Endothelial cell of umbilical vein (primary cell): ENCODE data around the gene TERF2IP. TPM values are rescaled to one million over a fixed set of nuclear protein-coding genes. Genes with fewer than 3 reads are reported as not detected.

Experiments
- BruUV-seq: library from RNA; stranded (reverse); fragments of 400-500 nt; replicated peaks from 2 replicates; lab custom pipeline; 2021; lab: Mats Ljungman, UMichigan
- CTCF ChIA-PET: fragments of 300-600, 350-600 bp; sonication (Branson Sonifier 250); formaldehyde crosslinking; loops from one replicate; lab custom pipeline; 2021; ENCODE audit warnings: antibody characterized with exemption, inconsistent platforms; lab: Charles Lee
- POLR2A ChIA-PET: fragments of 300-600, 350-600 bp; sonication (Branson Sonifier 250); formaldehyde crosslinking; loops from one replicate; lab custom pipeline; 2021; ENCODE audit warnings: antibody characterized with exemption, inconsistent platforms; lab: Charles Lee
- DNase-seq: peaks from one replicate; pipeline ENCODE4 v3.0.0-alpha.2; 2011; ENCODE audit warnings: low read depth, low spot score
- FAIRE-seq: peaks from 2 replicates; lab custom pipeline; 2011; peaks lifted over from hg19 to GRCh38; lab: Jason Lieb, UNC
- H2AFZ ChIP-seq: 2 replicates; pipeline ENCODE4 v1.6.0; 2012; ENCODE audit warnings: low read depth, low read length, control low read depth, inconsistent platforms
- H3K27ac ChIP-seq: 2 replicates; pipeline ENCODE4 v1.5.1; 2011; ENCODE audit warnings: low read depth, mild to moderate bottlenecking, control low read depth, low read length, moderate library complexity; ENCODE audit not compliant: insufficient read depth
- H3K27me3 ChIP-seq, 2 experiments: 2 replicates each; pipeline versions ENCODE4 v1.6.0 to v1.6.1; 2011; ENCODE audit warnings: low read length in 2 of 2, mixed read lengths in 1 of 2; ENCODE audit not compliant: control insufficient read depth in 2 of 2, insufficient read depth in 2 of 2
- H3K36me3 ChIP-seq, 2 experiments: 2 replicates in 1 of 2; 3 replicates in 1 of 2; pipeline ENCODE4 v1.5.1; 2011; ENCODE audit warnings: low read length in 2 of 2, mild to moderate bottlenecking in 1 of 2, moderate library complexity in 1 of 2; ENCODE audit not compliant: control insufficient read depth in 2 of 2, insufficient read depth in 2 of 2; ENCODE audit errors: extremely low read depth in 1 of 2
- H3K4me1 ChIP-seq: 3 replicates; pipeline ENCODE4 v1.5.1; 2011; ENCODE audit warnings: mild to moderate bottlenecking, low read length; ENCODE audit not compliant: control insufficient read depth, insufficient read depth; ENCODE audit errors: extremely low read depth
- H3K4me2 ChIP-seq: 2 replicates; pipeline ENCODE4 v1.6.1; 2011; ENCODE audit warnings: low read length, control low read depth, mixed read lengths; ENCODE audit not compliant: insufficient read depth
- H3K4me3 ChIP-seq, 3 experiments: fragments of 200-600 bp in 1 of 3; sonication (generic), shearing (Covaris generic) in 1 of 3; replicated peaks in 1 of 3; 2 replicates each; pipeline ENCODE4 v1.5.1; 2011 to 2016; ENCODE audit warnings: control low read depth in 3 of 3, low read length in 3 of 3, mild to moderate bottlenecking in 2 of 3, inconsistent platforms in 1 of 3, low read depth in 1 of 3, moderate library complexity in 1 of 3; ENCODE audit not compliant: insufficient read depth in 1 of 3
- H3K79me2 ChIP-seq: 2 replicates; pipeline ENCODE4 v1.6.0; 2012; ENCODE audit warnings: low read length, inconsistent platforms; ENCODE audit not compliant: control insufficient read depth, insufficient read depth
- H3K9ac ChIP-seq: replicated peaks from 2 replicates; pipeline ENCODE3; 2011; ENCODE audit warnings: low read length, control low read depth; ENCODE audit not compliant: insufficient read depth; ENCODE audit errors: extremely low read depth
- H3K9me1 ChIP-seq: replicated peaks from 3 replicates; pipeline ENCODE4 v1.6.0; 2011; ENCODE audit warnings: mild to moderate bottlenecking, low read length; ENCODE audit not compliant: control insufficient read depth, insufficient read depth; ENCODE audit errors: extremely low read depth
- H3K9me3 ChIP-seq: replicated peaks from 2 replicates; pipeline ENCODE4 v1.5.1; 2012; ENCODE audit warnings: low read length, inconsistent platforms; ENCODE audit not compliant: control insufficient read depth, insufficient read depth
- H4K20me1 ChIP-seq: replicated peaks from 2 replicates; pipeline ENCODE3; 2011; ENCODE audit warnings: mild to moderate bottlenecking, low read length; ENCODE audit not compliant: control insufficient read depth, insufficient read depth; ENCODE audit errors: extremely low read depth
- EZH2 ChIP-seq: IDR thresholded peaks from 2 replicates; pipeline ENCODE4 v1.6.1; 2012; ENCODE audit warnings: borderline replicate concordance, low read depth, mild to moderate bottlenecking, moderate library complexity, low read length, inconsistent platforms; ENCODE audit not compliant: severe bottlenecking
- FOS ChIP-seq: IDR thresholded peaks from 2 replicates; pipeline ENCODE4 v1.6.1; 2011; ENCODE audit warnings: mild to moderate bottlenecking, low read length, moderate library complexity, borderline replicate concordance; ENCODE audit not compliant: insufficient read depth
- GATA2 ChIP-seq: IDR thresholded peaks from 2 replicates; pipeline ENCODE4 v1.7.0; 2011; ENCODE audit warnings: low read depth, mild to moderate bottlenecking, moderate library complexity, mixed read lengths, low read length; ENCODE audit not compliant: insufficient read length, insufficient read depth
- JUN ChIP-seq: IDR thresholded peaks from 2 replicates; pipeline ENCODE4 v1.6.1; 2011; ENCODE audit warnings: borderline replicate concordance, low read depth; ENCODE audit not compliant: insufficient read length, insufficient read depth
- MAX ChIP-seq: IDR thresholded peaks from 2 replicates; pipeline ENCODE4 v1.6.1; 2011; ENCODE audit not compliant: insufficient read depth, insufficient read length
- MYC ChIP-seq: IDR thresholded peaks from one replicate; pipeline ENCODE4 v1.6.1; 2011; ENCODE audit warnings: mild to moderate bottlenecking, low read depth, low read length
- POLR2A ChIP-seq: IDR thresholded peaks from 2 replicates; pipeline ENCODE4 v1.6.1; 2012; ENCODE audit warnings: low read depth, mild to moderate bottlenecking, control low read depth, low read length
- POLR2AphosphoS5 ChIP-seq: IDR thresholded peaks from 2 replicates; pipeline ENCODE4 v1.6.1; 2012; ENCODE audit warnings: low read depth, mild to moderate bottlenecking, control low read depth, low read length, moderate library complexity; ENCODE audit not compliant: insufficient read depth
- dilution Hi-C: fragments of 300-500 bp; cut with MboI; formaldehyde crosslinking; loops from one replicate; pipeline ENCODE4 v1.15.0; 2019; ENCODE audit warnings: low sequenced_read_pairs; ENCODE audit not compliant: extremely low pct_ligation_motif_present
- intact Hi-C: fragments of 100-400 bp; cut with micrococcal nuclease; formaldehyde crosslinking; loops from one replicate; pipeline ENCODE4 v1.10.0; 2022
- polyA plus RNA-seq, 4 experiments: library from polyadenylated mRNA; depleted of rRNA in 3 of 4; stranded (reverse) in 3 of 4; unstranded in 1 of 4; fragments of >200 nt; gene quantifications; 2 replicates each; pipeline versions ENCODE4 v1.2.1 to v1.2.3, GENCODE V29; 2011 to 2012; ENCODE audit warnings: missing spikeins in 1 of 4
- total RNA-seq: library from RNA; stranded (reverse); gene quantifications from 2 replicates; pipeline ENCODE4 v1.2.3, GENCODE V29; 2021
- TF ChIP-seq, protein P1 (sequence below), 2 donors: IDR thresholded peaks; 1 replicate in 1 of 2; 2 replicates in 1 of 2; pipeline ENCODE4 v1.5.1; 2011; ENCODE audit warnings: low read length in 2 of 2, mild to moderate bottlenecking in 2 of 2, moderate library complexity in 2 of 2, control low read depth in 1 of 2, inconsistent platforms in 1 of 2, low read depth in 1 of 2; ENCODE audit not compliant: insufficient read depth in 1 of 2; ENCODE audit errors: extremely low read depth in 1 of 2

The TERF2IP gene
- total and polyA plus RNA-seq, 2 donors (not counting 3 experiments of a cell fraction or from before 2014, with no cell fraction given) = 19.0 to 41.5 TPM

DNA sequence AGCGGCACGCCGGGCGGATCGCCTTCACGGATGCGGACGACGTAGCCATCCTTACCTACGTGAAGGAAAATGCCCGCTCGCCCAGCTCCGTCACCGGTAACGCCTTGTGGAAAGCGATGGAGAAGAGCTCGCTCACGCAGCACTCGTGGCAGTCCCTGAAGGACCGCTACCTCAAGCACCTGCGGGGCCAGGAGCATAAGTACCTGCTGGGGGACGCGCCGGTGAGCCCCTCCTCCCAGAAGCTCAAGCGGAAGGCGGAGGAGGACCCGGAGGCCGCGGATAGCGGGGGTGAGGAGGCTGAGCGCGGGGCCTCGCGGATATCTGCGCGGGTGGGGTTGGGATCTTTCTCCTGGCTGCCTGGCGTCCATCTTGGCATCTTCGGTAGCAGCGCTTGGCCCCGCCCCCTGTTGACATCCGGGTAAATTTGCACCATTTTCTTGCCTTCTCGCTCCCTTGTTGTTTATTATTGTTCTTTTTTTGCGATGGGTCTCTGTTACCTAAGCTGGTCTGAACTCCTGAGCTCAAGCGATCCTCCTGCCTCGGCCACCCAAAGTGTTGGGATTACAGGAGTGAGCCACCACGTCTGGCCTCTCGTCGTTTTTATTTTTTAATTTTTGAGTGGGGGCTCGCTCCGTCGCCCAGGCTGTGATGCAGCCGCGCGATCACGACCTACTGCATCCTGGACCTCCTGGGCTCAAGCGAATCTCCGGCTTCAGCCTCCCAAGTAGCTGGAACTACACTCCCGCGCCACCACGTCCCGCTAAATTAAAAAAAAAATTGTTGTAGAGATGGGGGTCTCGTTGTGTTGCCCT, 898 bp downstream of the TERF2IP start:
- H3K36me3 ChIP-seq = peaks cover 0 to 3% of the 10 kb centered on the region in 2 experiments
- intact Hi-C loops (loop anchor here (1.0 to 5.0 kb wide), 4 partner anchors 131 to 1542 kb away; partner anchors contain the start of gene TMEM170A), dilution Hi-C loops (no loop called here)
- H3K27me3 ChIP-seq = no peaks in the 10 kb centered on the region
- peak overlapping the region; percentile 67 for H3K27ac ChIP-seq
- H3K9me1 ChIP-seq = no peaks in the 10 kb centered on the region
- H3K4me2 ChIP-seq = peak overlapping the region; percentile 99
- H3K79me2 ChIP-seq = peaks cover 92% of the 10 kb centered on the region
- no peaks in the 10 kb centered on the region for H3K9me3 ChIP-seq
- DNase-seq = peak; percentile 83
- BruUV-seq = TSS peak; percentile 29
- POLR2A ChIA-PET = interaction anchor here (1.3 to 1.5 kb wide), 3 partner anchors 26 to 185 kb away, joined by 4 to 12 read pairs (median 10); partner anchors contain the start of gene ADAT1
- H4K20me1 ChIP-seq = peaks cover 6% of the 10 kb centered on the region
- CTCF ChIA-PET = interaction anchor here (1.0 to 3.5 kb wide), 3 partner anchors 26 to 115 kb away, joined by 4 to 14 read pairs (median 8); partner anchors contain the start of gene ADAT1
- peak; percentile 89 for FAIRE-seq
- peak; percentile 54 for TF ChIP-seq POLR2A
- peak; percentile 35 for TF ChIP-seq POLR2AphosphoS5
- TF ChIP-seq GATA2 = no peak
- peak overlapping the region; percentile 94 for H3K9ac ChIP-seq
- H3K4me3 ChIP-seq = peak overlapping the region; percentile 95 to 98 (median 98)
- H2AFZ ChIP-seq = peak overlapping the region; percentile 66
- peaks cover 32% of the 10 kb centered on the region for H3K4me1 ChIP-seq

DNA sequence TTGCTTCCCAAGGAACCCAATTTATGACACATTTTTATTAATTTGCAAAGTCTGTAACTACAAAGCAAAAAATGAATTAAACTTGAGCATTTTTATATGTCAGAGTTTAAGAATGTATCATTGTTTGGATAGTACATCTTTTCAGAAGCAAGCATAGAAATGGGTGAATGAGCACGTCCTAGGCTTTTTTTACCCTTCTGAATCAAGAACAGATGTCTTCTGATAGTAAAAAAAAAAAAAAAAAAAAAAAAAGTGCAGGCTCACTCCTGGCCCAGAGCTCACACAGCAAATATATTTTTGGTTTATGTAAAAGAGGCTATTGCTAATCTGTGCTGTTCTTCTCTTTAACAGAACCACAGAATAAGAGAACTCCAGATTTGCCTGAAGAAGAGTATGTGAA, 6.3 kb downstream of the TERF2IP start:
- POLR2A ChIA-PET = no interaction called here
- Histone ChIP-seq H3K4me3 (no peak overlapping the region), H2AFZ (no peak overlapping the region), H4K20me1 (peaks cover 6% of the 10 kb centered on the region), H3K27ac (no peak overlapping the region), H3K9me3 (no peaks in the 10 kb centered on the region), H3K27me3 (no peaks in the 10 kb centered on the region), H3K9ac (no peak overlapping the region), H3K9me1 (no peaks in the 10 kb centered on the region), H3K79me2 (peaks cover 52% of the 10 kb centered on the region), H3K36me3 (peaks cover 17% of the 10 kb centered on the region in 2 experiments), H3K4me2 (no peak overlapping the region), H3K4me1 (peaks cover 20% of the 10 kb centered on the region)
- DNase-seq = no peak
- TF ChIP-seq GATA2 (no peak), POLR2A (no peak), JUN (no peak), MYC (no peak), POLR2AphosphoS5 (no peak), FOS (no peak), EZH2 (no peak), MAX (no peak)
- TF ChIP-seq, protein P1, sequence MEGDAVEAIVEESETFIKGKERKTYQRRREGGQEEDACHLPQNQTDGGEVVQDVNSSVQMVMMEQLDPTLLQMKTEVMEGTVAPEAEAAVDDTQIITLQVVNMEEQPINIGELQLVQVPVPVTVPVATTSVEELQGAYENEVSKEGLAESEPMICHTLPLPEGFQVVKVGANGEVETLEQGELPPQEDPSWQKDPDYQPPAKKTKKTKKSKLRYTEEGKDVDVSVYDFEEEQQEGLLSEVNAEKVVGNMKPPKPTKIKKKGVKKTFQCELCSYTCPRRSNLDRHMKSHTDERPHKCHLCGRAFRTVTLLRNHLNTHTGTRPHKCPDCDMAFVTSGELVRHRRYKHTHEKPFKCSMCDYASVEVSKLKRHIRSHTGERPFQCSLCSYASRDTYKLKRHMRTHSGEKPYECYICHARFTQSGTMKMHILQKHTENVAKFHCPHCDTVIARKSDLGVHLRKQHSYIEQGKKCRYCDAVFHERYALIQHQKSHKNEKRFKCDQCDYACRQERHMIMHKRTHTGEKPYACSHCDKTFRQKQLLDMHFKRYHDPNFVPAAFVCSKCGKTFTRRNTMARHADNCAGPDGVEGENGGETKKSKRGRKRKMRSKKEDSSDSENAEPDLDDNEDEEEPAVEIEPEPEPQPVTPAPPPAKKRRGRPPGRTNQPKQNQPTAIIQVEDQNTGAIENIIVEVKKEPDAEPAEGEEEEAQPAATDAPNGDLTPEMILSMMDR (IDR thresholded peaks at IDR 0.05; ENCODE audit: extremely low read depth in 1 of 2, insufficient read depth in 1 of 2, low read depth in 1 of 2, low read length in 2 of 2) = no peak
- FAIRE-seq = no peak
- CTCF ChIA-PET = no interaction called here
- dilution Hi-C loops = no loop called here
- intact Hi-C loops = no loop called here
- no TSS peak for BruUV-seq
